Heart right ventricle (tissue), 16 donors: ENCODE measurements around the gene PRDM2. TPM values are rescaled to one million over a fixed set of nuclear protein-coding genes. Genes with fewer than 3 reads are reported as not detected.

ENCODE experiments used
- ATAC-seq, 8 donors: fragments of 200-7000 bp; cut with Tn5 transposase; one replicate each; pipeline ENCODE4 v1.9.1; 2020; ENCODE audit warnings: mild to moderate bottlenecking in 8 of 8, moderate library complexity in 8 of 8, moderate number of reproducible peaks in 1 of 8
- DNase-seq, 2 donors: peaks; one replicate each; pipeline ENCODE4 v3.0.0-alpha.2; 2020
- H3K27ac ChIP-seq, 10 donors: fragments of 200-600 bp; sonication (generic) in 2 of 10; one replicate each; pipeline versions ENCODE4 v1.5.0 to v1.8.0; 2020 to 2022; ENCODE audit warnings: mild to moderate bottlenecking in 3 of 10
- H3K27me3 ChIP-seq, 7 donors: fragments of 200-600 bp; one replicate each; pipeline ENCODE4 v1.8.0; 2021 to 2022; ENCODE audit warnings: mild to moderate bottlenecking in 2 of 7
- H3K36me3 ChIP-seq, 9 donors: fragments of 200-600 bp; sonication (generic) in 1 of 9; one replicate each; pipeline versions ENCODE4 v1.5.0 to v1.8.0; 2020 to 2022; ENCODE audit warnings: mild to moderate bottlenecking in 2 of 9
- H3K4me1 ChIP-seq, 9 donors: fragments of 200-600 bp; sonication (generic) in 1 of 9; one replicate each; pipeline versions ENCODE4 v1.5.0 to v1.8.0; 2020 to 2022; ENCODE audit warnings: mild to moderate bottlenecking in 4 of 9
- H3K4me3 ChIP-seq, 10 donors: fragments of 200-600 bp; sonication (generic) in 2 of 10; one replicate each; pipeline versions ENCODE4 v1.5.0 to v1.8.0; 2020 to 2022; ENCODE audit warnings: mild to moderate bottlenecking in 7 of 10, moderate library complexity in 2 of 10
- H3K9me3 ChIP-seq, 11 donors: fragments of 200-600 bp in 10 of 11; sonication (generic) in 2 of 11; one replicate each; pipeline versions ENCODE4 v1.5.0 to v1.8.0; 2013 to 2022; ENCODE audit warnings: mild to moderate bottlenecking in 2 of 11, control low read depth in 1 of 11, moderate library complexity in 1 of 11
- CTCF ChIP-seq, 9 donors: fragments of 200-600 bp; sonication (generic) in 2 of 9; IDR thresholded peaks; one replicate each; pipeline versions ENCODE4 v1.5.0 to v1.8.0; 2021 to 2022; ENCODE audit warnings: antibody characterized with exemption in 9 of 9, mild to moderate bottlenecking in 5 of 9, moderate library complexity in 1 of 9
- WGBS, 2 donors: extraction: QIAGEN DNeasy Blood & Tissue Kit; methylation state at CpG; one replicate each; pipeline ENCODE4 v1.1.7; 2013; ENCODE audit warnings: inconsistent platforms in 1 of 2; 5-methylcytosine and 5-hydroxymethylcytosine counted together
- intact Hi-C, 10 donors: fragments of 100-400 bp; cut with DNase I; formaldehyde crosslinking; loops; one replicate each; pipeline versions ENCODE4 v1.11.1 to v1.14.2; 2022
- polyA plus RNA-seq, 2 donors: library from polyadenylated mRNA; stranded (reverse); fragments of 200-250 nt; gene quantifications; one replicate each; pipeline ENCODE4 v1.2.3, GENCODE V29; 2013
- total RNA-seq, 10 donors: library from RNA; stranded (reverse); fragmentation: NEBNext Ultra II Directional in 3 of 10; extraction: Animal tissue kit (Norgen Biotek cat#: 25700) in 3 of 10; gene quantifications; one replicate each; pipeline versions ENCODE4 v1.2.1 to v1.2.4, GENCODE V29; 2021 to 2023
- donor health status: Arrhythmogenic right ventricular cardiomyopathy.
- donor health status: ischemic (EF 13 %, LVEDD 7.1; RV severe dilation, severe dysfunction).
- donor health status: healthy with polysubstance abuse.
- donor health status: DM: no; HTN: yes; CAD: no.
- donor health status: DM: no; HTN: no; CAD: no.
- donor health status: ischemic (EF 25% LVEDD 6.9; RV normal size, moderate dysfunction).
- donor health status: ischemic (EF 25% LVEDD 5.7; RV mildly dilated, moderate dysfunction).
- donor health status: healthy.
- donor health status: DM: yes; HTN: yes; CAD: no.
- donor health status: Ischemic cardiomyopathy.
- donor health status: ischemic (EF 35%, LVEDD 5.7; RV mildly dilated, moderate dysfunction).
- donor health status: nonischemic (EF 11% LVEDD 7.7; RV severe dilation, severe dysfunction).
- donor health status: DM: yes; HTN: yes; CAD: no.
- donor health status: PGD.
- donor health status: ischemic (EF 29% LVEDD 5.4; RV normal size, mild dysfunction).
- donor health status: nonischemic (EF 23%, LVEDD 6.1; RV moderate dilation, normal function).

The PRDM2 gene
- total and polyA plus RNA-seq, 12 donors: 10.3 to 57.3 (median 42.4) TPM

GRCh38 chr1:13823126-13823880, 123.3 kb downstream of the PRDM2 start:
- peaks cover 0 to 53% (median 8%) of the 10 kb centered on the region in 9 donors for H3K36me3 ChIP-seq

GRCh38 chr1:13823936-13824335, 123.9 kb downstream of the PRDM2 start:
- no peak for TF ChIP-seq CTCF (IDR thresholded peaks at IDR 0.05)
- ATAC-seq (no peak), DNase-seq (no peak)
- WGBS, 2 donors: 87% methylated on average over 11 of the region's 11 CpGs
- Histone ChIP-seq H3K9me3 (no peaks in the 10 kb centered on the region), H3K4me3 (no peak overlapping the region), H3K36me3 (peaks cover 0 to 47% (median 8%) of the 10 kb centered on the region in 9 donors), H3K4me1 (peaks cover 0 to 3% (median 0%) of the 10 kb centered on the region in 9 donors), H3K27me3 (peaks cover 0 to 6% (median 0%) of the 10 kb centered on the region in 7 donors), H3K27ac (no peak overlapping the region)
- intact Hi-C loops: loop anchor here in 5 of 10 donors (5.0 to 10.0 kb wide), 3 partner anchors 131 to 162 kb away; no protein-coding TSS in a partner anchor

More at GRCh38 chr1:13823126-13823880, 123.3 kb downstream of the PRDM2 start:
- Histone ChIP-seq H3K27me3 (peaks cover 0 to under 1% (median 0%) of the 10 kb centered on the region in 7 donors), H3K4me3 (no peak overlapping the region), H3K27ac (no peak overlapping the region), H3K9me3 (no peaks in the 10 kb centered on the region), H3K4me1 (peaks cover 0 to 3% (median 0%) of the 10 kb centered on the region in 9 donors)
- no peak for ATAC-seq
- intact Hi-C loops: loop anchor here in 5 of 10 donors (5.0 to 10.0 kb wide), 3 partner anchors 131 to 161 kb away; no protein-coding TSS in a partner anchor
- TF ChIP-seq CTCF (IDR thresholded peaks at IDR 0.05): no peak
- WGBS, 2 donors: 96% methylated on average over 24 of the region's 24 CpGs
- no peak for DNase-seq

- Histone ChIP-seq H3K27me3 (peaks cover 0 to 11% (median 5%) of the 10 kb centered on the region in 7 donors), H3K36me3 (peaks cover 0 to 40% (median 8%) of the 10 kb centered on the region in 9 donors), H3K4me1 (peaks cover 0 to 3% (median 0%) of the 10 kb centered on the region in 9 donors), H3K4me3 (no peak overlapping the region), H3K27ac (no peak overlapping the region), H3K9me3 (no peaks in the 10 kb centered on the region)
- 96 to 98% methylated on average over 9 of the region's 9 CpGs for WGBS, 2 donors
- no peak for DNase-seq
- intact Hi-C loops: loop anchor here in 7 of 10 donors (5.0 to 10.0 kb wide), 5 partner anchors 130 to 162 kb away; no protein-coding TSS in a partner anchor
- ATAC-seq: no peak
- TF ChIP-seq CTCF (IDR thresholded peaks at IDR 0.05): no peak
Observed at GRCh38 chr1:13824626-13825025, 124.6 kb downstream of the PRDM2 start.

- DNase-seq (no peak), ATAC-seq (no peak)
Observed at GRCh38 chr1:13825033-13825432, 125.0 kb downstream of the PRDM2 start.

More at GRCh38 chr1:13825033-13825432, 125.0 kb downstream of the PRDM2 start:
- intact Hi-C loops: loop anchor here in 7 of 10 donors (5.0 to 10.0 kb wide), 4 partner anchors 130 to 160 kb away; no protein-coding TSS in a partner anchor
- Histone ChIP-seq H3K36me3 (peaks cover 0 to 36% (median 8%) of the 10 kb centered on the region in 9 donors), H3K27me3 (peaks cover 0 to 15% (median 5%) of the 10 kb centered on the region in 7 donors), H3K4me3 (no peak overlapping the region), H3K9me3 (no peaks in the 10 kb centered on the region), H3K27ac (no peak overlapping the region), H3K4me1 (peaks cover 0 to 3% (median 0%) of the 10 kb centered on the region in 9 donors)
- peak in 4 of 9 donors; percentile 14 to 32 (median 21) for TF ChIP-seq CTCF (IDR thresholded peaks at IDR 0.05)
- WGBS, 2 donors: 79 to 81% methylated on average over 4 of the region's 4 CpGs
